ENCODE results near the gene TMC1.
"Not testable (repeated sequence)": the region's sequence is repeated elsewhere in the genome, so short reads cannot be mapped to it uniquely, and the experiment has no call there.

DNA sequence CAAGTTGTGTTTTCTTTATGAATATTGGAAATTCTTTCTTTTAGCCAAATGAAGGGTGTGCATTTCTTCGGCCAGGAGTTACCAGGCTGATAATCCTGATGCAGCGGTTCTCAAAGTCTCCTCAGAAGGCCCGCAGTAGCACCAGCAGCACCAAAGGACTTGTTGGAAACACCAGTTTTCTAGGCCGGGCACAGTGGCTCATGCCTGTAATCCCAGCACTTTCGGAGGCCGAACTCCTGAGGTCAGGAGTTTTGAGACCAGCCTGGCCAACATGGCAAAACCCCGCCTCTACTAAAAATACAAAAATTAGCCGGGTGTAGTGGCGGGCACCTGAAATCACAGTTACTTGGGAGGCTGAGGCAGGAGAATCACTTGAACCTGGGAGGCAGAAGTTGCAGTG is 397 bp upstream of the TMC1 start:
- TF ChIP-seq, protein P1, sequence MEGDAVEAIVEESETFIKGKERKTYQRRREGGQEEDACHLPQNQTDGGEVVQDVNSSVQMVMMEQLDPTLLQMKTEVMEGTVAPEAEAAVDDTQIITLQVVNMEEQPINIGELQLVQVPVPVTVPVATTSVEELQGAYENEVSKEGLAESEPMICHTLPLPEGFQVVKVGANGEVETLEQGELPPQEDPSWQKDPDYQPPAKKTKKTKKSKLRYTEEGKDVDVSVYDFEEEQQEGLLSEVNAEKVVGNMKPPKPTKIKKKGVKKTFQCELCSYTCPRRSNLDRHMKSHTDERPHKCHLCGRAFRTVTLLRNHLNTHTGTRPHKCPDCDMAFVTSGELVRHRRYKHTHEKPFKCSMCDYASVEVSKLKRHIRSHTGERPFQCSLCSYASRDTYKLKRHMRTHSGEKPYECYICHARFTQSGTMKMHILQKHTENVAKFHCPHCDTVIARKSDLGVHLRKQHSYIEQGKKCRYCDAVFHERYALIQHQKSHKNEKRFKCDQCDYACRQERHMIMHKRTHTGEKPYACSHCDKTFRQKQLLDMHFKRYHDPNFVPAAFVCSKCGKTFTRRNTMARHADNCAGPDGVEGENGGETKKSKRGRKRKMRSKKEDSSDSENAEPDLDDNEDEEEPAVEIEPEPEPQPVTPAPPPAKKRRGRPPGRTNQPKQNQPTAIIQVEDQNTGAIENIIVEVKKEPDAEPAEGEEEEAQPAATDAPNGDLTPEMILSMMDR (IDR thresholded peaks at IDR 0.05; ENCODE audit: low read length): not testable (repeated sequence)
- not testable (repeated sequence) for TF ChIP-seq EZH2 (IDR thresholded peaks at IDR 0.05; ENCODE audit: borderline replicate concordance, low read length)

All from OCI-LY1 (cell line).